Brain microvascular endothelial cell (primary cell): ENCODE data around the gene KRT80.

ENCODE experiments used
- DNase-seq: peaks from one replicate; pipeline ENCODE4 v3.0.0-alpha.2; 2020
- H3K27ac ChIP-seq: fragments of 250-450 bp; sonication (Bioruptor Pico); 2 replicates; pipeline ENCODE4 v1.5.1; 2020; ENCODE audit warnings: mild to moderate bottlenecking, moderate library complexity
- H3K27me3 ChIP-seq: fragments of 250-450 bp; sonication (Bioruptor Pico); replicated peaks from 2 replicates; pipeline ENCODE4 v1.5.1; 2020; ENCODE audit warnings: mild to moderate bottlenecking
- H3K36me3 ChIP-seq: fragments of 250-450 bp; sonication (Bioruptor Pico); replicated peaks from 2 replicates; pipeline ENCODE4 v1.5.1; 2020; ENCODE audit warnings: mild to moderate bottlenecking
- H3K4me3 ChIP-seq: 2 replicates; pipeline ENCODE4 v1.5.1; 2011; ENCODE audit warnings: low read depth, mild to moderate bottlenecking, control low read depth, low read length, moderate library complexity
- in situ Hi-C: cut with HindIII; loops from 2 replicates; pipeline ENCODE4 v1.10.0; 2017; ENCODE audit warnings: low sequenced_read_pairs, low pct_ligation_motif_present
- TF ChIP-seq, protein P1 (sequence below): IDR thresholded peaks from 2 replicates; pipeline ENCODE4 v1.5.1; 2011; ENCODE audit warnings: low read depth, mild to moderate bottlenecking, moderate library complexity, low read length, control low read depth, inconsistent platforms; ENCODE audit errors: missing control alignments

Gene KRT80

DNA sequence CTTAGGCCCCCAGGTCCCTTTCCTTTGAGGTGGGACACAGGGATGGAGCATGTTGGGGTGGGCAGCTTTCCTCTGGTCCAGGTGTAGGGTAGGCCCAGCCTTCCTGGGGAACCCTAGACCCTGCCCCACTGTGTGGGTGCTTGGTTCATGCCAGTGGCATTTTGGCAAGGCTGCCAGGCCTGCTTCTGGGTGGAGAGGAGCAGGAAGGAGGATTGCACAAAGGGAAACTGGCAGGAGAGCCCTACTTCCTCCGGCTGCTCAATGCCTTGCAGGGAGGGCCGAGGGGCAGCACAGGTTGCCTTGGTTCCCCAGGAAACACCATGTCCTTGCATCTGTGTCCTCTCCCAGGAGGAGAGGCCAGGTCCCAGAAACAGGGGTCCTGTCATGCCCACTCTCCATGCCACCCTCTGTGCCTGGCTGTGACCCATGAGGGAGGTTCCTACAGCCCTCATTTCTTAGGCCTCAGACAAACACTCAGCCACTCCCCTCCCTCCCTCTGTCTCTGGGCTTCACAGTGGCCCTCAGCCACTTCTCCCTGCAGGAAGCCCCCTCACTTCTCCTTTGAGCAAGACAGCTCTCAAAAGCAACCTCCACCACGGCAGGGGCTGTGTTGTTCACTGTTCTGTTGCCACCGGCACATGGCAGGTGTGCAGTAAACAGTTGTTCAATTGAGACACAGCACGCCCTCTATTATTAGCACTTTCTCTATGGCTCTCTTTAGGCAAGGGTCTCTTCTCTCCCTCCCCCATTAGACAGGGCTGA, 6.8 kb upstream of the KRT80 start:
- DNase-seq = no peak
- TF ChIP-seq, protein P1, sequence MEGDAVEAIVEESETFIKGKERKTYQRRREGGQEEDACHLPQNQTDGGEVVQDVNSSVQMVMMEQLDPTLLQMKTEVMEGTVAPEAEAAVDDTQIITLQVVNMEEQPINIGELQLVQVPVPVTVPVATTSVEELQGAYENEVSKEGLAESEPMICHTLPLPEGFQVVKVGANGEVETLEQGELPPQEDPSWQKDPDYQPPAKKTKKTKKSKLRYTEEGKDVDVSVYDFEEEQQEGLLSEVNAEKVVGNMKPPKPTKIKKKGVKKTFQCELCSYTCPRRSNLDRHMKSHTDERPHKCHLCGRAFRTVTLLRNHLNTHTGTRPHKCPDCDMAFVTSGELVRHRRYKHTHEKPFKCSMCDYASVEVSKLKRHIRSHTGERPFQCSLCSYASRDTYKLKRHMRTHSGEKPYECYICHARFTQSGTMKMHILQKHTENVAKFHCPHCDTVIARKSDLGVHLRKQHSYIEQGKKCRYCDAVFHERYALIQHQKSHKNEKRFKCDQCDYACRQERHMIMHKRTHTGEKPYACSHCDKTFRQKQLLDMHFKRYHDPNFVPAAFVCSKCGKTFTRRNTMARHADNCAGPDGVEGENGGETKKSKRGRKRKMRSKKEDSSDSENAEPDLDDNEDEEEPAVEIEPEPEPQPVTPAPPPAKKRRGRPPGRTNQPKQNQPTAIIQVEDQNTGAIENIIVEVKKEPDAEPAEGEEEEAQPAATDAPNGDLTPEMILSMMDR = no peak
- in situ Hi-C loops = no loop called here
- no peak overlapping the region for H3K27ac ChIP-seq
- no peak overlapping the region for H3K4me3 ChIP-seq
- no peaks in the 10 kb centered on the region for H3K36me3 ChIP-seq
- no peaks in the 10 kb centered on the region for H3K27me3 ChIP-seq

DNA sequence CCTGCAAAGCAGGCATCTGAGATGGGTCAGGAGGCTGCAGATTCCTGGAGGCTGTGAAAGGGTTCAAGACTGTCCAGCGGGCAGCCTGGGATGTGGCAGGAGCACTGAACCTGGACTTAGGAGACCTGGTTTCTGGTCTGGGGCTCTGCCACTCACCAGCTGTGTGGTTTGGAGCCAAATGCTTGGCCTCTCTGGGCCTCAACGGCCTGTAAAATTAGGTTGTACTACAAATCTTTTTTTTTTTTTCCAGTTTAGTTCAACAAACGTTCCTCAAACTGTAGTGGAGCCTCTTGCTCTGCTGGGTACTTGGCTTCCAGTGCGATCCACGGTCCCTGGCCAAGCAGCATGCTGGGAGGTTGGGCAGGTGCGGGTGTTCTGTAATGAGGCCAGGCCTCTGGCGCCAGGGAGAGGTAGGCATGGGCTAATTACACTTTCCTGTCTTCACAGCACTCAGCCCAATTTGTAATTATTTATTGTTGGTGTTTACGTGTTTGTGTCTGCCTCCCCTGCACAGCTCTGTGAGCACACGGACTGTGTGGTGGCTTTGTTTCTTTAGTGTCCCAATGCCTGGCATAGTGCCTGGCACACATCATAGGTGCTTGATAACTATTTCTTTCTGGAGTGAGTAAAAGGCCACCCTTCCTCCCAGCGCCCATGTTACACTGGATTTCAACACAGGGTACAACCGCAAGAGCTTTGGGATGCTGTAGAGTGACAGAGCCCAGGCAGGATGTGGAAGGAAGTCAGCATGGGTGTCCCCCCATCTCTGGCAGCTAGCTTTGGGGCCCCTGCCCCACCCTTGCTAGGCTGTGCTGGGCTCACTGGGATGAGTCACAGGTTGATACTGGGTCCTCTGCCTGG, 5.8 kb upstream of the KRT80 start:
- Histone ChIP-seq H3K36me3 (no peaks in the 10 kb centered on the region), H3K27me3 (no peaks in the 10 kb centered on the region), H3K27ac (no peak overlapping the region), H3K4me3 (no peak overlapping the region)
- DNase-seq = no peak
- TF ChIP-seq, protein P1 = no peak
- in situ Hi-C loops = no loop called here

DNA sequence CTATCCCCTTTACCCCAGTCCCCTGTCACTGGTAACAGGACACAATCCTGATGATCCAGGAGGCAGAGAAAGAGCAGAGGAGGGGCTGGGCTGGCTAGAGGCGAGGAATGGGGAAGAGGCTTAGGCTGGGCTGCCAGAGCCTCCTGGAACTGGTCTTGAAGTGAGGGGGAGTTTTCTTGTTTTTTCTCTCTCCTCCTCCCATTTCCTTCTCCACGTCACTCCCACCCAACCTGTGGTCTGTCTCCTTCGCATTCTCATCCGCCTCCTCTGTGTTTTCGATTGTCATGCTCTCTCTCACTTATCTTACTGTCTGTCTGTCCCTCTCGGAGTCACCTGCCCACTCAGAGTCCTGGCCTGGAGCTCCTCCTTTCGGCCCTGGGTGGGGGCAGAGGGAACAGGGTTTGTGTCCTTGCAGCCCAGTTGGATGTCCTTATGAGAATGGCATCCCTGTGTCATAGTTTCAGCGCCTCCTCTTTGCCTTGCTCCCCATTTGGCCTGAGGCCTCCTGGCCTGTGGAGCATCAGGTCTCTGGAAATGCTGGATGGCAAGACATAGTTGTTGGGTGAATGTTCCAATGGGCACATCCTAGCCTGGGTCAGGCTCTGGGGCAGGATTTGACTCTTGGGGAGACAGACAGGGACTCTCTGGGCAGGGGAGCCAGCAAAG, 3.4 kb upstream of the KRT80 start:
- Histone ChIP-seq H3K27me3 (no peaks in the 10 kb centered on the region), H3K4me3 (no peak overlapping the region), H3K27ac (no peak overlapping the region), H3K36me3 (no peaks in the 10 kb centered on the region)
- TF ChIP-seq, protein P1 = no peak
- in situ Hi-C loops = no loop called here
- no peak for DNase-seq

DNA sequence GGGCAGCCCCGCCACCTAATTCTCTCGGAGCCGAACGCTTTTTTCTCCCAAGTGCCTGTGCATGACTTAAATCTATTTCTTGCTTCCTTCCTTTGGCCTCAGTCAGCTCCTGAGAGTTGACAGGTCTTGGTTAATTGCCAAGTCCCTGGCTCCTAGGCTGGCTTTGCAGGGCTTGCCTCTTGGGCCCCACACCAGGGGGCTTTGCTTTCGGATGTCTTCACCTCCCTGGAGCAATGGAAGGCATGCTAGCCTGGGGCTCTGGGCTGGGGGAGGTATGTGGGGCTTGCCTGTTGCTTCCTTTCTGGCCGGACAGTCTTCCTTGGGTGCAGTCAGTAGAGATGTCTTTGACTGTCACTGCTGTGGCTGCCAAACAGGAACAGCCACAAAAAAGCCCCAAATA, 2.2 kb upstream of the KRT80 start:
- TF ChIP-seq, protein P1 = no peak
- H3K27ac ChIP-seq = no peak overlapping the region
- no peak overlapping the region for H3K4me3 ChIP-seq
- H3K36me3 ChIP-seq = no peaks in the 10 kb centered on the region
- in situ Hi-C loops = no loop called here
- H3K27me3 ChIP-seq = no peaks in the 10 kb centered on the region
- DNase-seq = no peak

DNA sequence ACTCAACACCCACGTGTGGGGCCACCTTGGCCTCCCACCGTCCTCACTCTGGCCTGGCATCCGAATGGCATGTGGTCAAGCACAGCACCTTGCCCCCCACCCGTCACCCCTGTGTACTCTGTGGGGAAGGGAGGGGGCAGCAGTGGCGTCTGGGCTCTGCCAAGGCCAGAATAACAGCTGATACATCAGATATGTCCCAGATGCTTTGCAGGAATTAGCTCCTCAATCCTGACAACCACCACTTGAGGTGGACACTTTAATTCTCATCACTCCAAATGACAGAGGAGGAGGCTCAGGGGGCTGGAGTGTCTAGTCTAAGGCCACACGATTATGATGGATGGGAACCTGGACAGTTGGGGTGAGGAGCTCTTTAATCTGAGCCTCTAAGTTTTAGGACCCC, 1.7 kb upstream of the KRT80 start:
- H3K36me3 ChIP-seq = no peaks in the 10 kb centered on the region
- in situ Hi-C loops = no loop called here
- DNase-seq = no peak
- TF ChIP-seq, protein P1 = no peak
- H3K27me3 ChIP-seq = no peaks in the 10 kb centered on the region
- H3K4me3 ChIP-seq = no peak overlapping the region
- H3K27ac ChIP-seq = no peak overlapping the region
